ENCODE results near the gene EML1. TPM values are rescaled to one million over a fixed set of nuclear protein-coding genes. Genes with fewer than 3 reads are reported as not detected.

Gene EML1
- total RNA-seq, 1 donor from 2014 or later: 57.2 TPM

- no peak overlapping the region for H3K9ac ChIP-seq
- H3K36me3 Mint-ChIP-seq: no peaks in the 10 kb centered on the region
- no peak overlapping the region for H3K27ac Mint-ChIP-seq
Observed at GRCh38 chr14:99772371-99773283, 20.6 kb upstream of the EML1 start.

DNA sequence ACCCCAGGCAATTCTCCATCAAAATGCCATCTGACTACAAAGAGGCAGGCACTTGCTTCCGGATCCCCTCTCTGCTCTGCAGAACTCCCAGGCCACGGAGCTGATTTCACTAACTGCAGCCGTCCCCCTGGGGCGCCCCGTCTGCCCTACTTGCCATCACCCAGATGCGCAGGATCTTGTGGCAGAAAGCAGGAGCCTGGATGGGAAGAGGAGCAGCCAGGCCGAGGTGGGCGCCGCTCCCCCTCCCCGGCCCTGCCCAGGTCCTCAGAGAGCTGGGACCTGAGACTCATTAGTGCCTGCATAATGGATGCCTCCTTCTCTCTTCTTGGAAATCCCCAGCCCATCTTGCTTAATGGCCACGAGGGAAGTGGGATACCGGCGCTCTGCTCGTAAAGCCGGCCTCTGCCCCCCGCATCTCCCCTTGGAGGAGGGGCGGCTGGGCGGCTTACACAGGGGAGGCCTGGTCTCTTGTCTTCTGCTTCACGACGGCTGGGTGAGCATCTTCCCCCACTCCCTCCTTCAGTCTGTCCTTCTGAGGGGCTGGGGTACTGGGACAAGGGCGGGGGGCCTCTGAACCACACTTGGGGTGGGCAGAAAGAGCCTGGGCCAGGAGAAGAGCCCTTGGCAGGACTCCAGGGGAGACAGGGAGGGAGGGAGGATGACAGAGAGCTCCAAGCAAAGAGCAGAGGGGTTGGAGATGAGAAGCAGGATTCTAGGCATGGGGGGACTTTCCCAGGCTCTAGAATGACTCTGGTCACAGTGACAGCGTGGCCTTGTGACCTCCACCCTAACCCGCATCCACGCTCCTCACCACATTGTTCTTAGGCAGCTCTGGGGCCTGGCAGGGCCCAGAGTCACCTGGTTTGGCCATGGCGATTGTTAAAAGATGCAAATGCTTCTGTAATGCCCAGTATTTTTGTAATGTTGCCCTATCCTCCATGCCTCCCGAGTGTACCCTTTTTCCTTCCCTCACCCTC lies 19.4 kb upstream of the EML1 start:
- Histone ChIP-seq H3K27ac (no peak overlapping the region), H3K4me2 (peak overlapping the region; percentile 39), H3K4me3 (no peak overlapping the region), H3K27me3 (no peaks in the 10 kb centered on the region), H3K9me3 (ENCODE audit: low read depth) (peaks cover 3% of the 10 kb centered on the region), H3F3A (ENCODE audit: low read depth) (no peaks in the 10 kb centered on the region), H3K36me3 (no peaks in the 10 kb centered on the region), H3K4me1 (peaks cover 32% of the 10 kb centered on the region), H4K20me1 (ENCODE audit: low read depth) (no peaks in the 10 kb centered on the region), H3K9ac (no peak overlapping the region), H3K79me2 (ENCODE audit: low read depth) (no peaks in the 10 kb centered on the region), H2AFZ (replicated peaks) (peak overlapping the region; percentile 89)
- DNase-seq (ENCODE audit: low spot score): peak; percentile 44
- Mint-ChIP-seq H3K27me3 (ENCODE audit: insufficient read depth, low read depth) (peaks cover 10% of the 10 kb centered on the region), H3K36me3 (no peaks in the 10 kb centered on the region), H3K9me3 (peaks cover 7% of the 10 kb centered on the region), H3K27ac (peak overlapping the region; percentile 51), H3K4me3 (peak overlapping the region; percentile 46), H3K4me1 (peaks cover 27% of the 10 kb centered on the region)
- TF ChIP-seq EZH2 (IDR thresholded peaks at IDR 0.05): no peak
- TF ChIP-seq EZH2phosphoT487 (IDR thresholded peaks at IDR 0.05): no peak
- TF ChIP-seq, protein P1, sequence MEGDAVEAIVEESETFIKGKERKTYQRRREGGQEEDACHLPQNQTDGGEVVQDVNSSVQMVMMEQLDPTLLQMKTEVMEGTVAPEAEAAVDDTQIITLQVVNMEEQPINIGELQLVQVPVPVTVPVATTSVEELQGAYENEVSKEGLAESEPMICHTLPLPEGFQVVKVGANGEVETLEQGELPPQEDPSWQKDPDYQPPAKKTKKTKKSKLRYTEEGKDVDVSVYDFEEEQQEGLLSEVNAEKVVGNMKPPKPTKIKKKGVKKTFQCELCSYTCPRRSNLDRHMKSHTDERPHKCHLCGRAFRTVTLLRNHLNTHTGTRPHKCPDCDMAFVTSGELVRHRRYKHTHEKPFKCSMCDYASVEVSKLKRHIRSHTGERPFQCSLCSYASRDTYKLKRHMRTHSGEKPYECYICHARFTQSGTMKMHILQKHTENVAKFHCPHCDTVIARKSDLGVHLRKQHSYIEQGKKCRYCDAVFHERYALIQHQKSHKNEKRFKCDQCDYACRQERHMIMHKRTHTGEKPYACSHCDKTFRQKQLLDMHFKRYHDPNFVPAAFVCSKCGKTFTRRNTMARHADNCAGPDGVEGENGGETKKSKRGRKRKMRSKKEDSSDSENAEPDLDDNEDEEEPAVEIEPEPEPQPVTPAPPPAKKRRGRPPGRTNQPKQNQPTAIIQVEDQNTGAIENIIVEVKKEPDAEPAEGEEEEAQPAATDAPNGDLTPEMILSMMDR (IDR thresholded peaks at IDR 0.05): no peak

More at GRCh38 chr14:99772371-99773283, 20.6 kb upstream of the EML1 start:
- DNase-seq (ENCODE audit: low spot score): no peak
- H3K27me3 ChIP-seq: no peaks in the 10 kb centered on the region
- peak overlapping the region; percentile 89 for H2AFZ ChIP-seq (replicated peaks)
- H3K27ac ChIP-seq: no peak overlapping the region
- Mint-ChIP-seq H3K4me1 (peaks cover 31% of the 10 kb centered on the region), H3K4me3 (no peak overlapping the region), H3K9me3 (peaks cover 3% of the 10 kb centered on the region), H3K27me3 (ENCODE audit: insufficient read depth, low read depth) (peaks cover 13% of the 10 kb centered on the region)
- no peaks in the 10 kb centered on the region for H3K9me3 ChIP-seq (ENCODE audit: low read depth)
- H3K4me3 ChIP-seq: no peak overlapping the region
- TF ChIP-seq, protein P1 (IDR thresholded peaks at IDR 0.05): no peak
- TF ChIP-seq EZH2 (IDR thresholded peaks at IDR 0.05) (no peak), EZH2phosphoT487 (IDR thresholded peaks at IDR 0.05) (no peak)
- no peaks in the 10 kb centered on the region for H3K79me2 ChIP-seq (ENCODE audit: low read depth)
- H4K20me1 ChIP-seq (ENCODE audit: low read depth): no peaks in the 10 kb centered on the region
- peaks cover 32% of the 10 kb centered on the region for H3K4me1 ChIP-seq
- no peaks in the 10 kb centered on the region for H3F3A ChIP-seq (ENCODE audit: low read depth)
- no peaks in the 10 kb centered on the region for H3K36me3 ChIP-seq
- H3K4me2 ChIP-seq: peak overlapping the region; percentile 39

GRCh38 chr14:99774556-99775307 lies 18.5 kb upstream of the EML1 start:
- DNase-seq (ENCODE audit: low spot score): no peak
- H3K9me3 ChIP-seq (ENCODE audit: low read depth): peaks cover 3% of the 10 kb centered on the region
- no peaks in the 10 kb centered on the region for H3F3A ChIP-seq (ENCODE audit: low read depth)
- no peak overlapping the region for H2AFZ ChIP-seq (replicated peaks)
- no peak overlapping the region for H3K27ac ChIP-seq
- peaks cover 27% of the 10 kb centered on the region for H3K4me1 Mint-ChIP-seq
- no peak overlapping the region for H3K9ac ChIP-seq
- peak overlapping the region; percentile 73 for H3K27ac Mint-ChIP-seq
- H3K79me2 ChIP-seq (ENCODE audit: low read depth): no peaks in the 10 kb centered on the region
- peak overlapping the region; percentile 46 for H3K4me3 Mint-ChIP-seq
- no peak overlapping the region for H3K4me3 ChIP-seq
- no peak overlapping the region for H3K4me2 ChIP-seq
- no peaks in the 10 kb centered on the region for H3K36me3 ChIP-seq
- H3K27me3 ChIP-seq: no peaks in the 10 kb centered on the region
- peaks cover 10% of the 10 kb centered on the region for H3K9me3 Mint-ChIP-seq
- no peaks in the 10 kb centered on the region for H4K20me1 ChIP-seq (ENCODE audit: low read depth)
- TF ChIP-seq EZH2phosphoT487 (IDR thresholded peaks at IDR 0.05) (no peak), EZH2 (IDR thresholded peaks at IDR 0.05) (no peak)
- no peaks in the 10 kb centered on the region for H3K36me3 Mint-ChIP-seq
- peaks cover 32% of the 10 kb centered on the region for H3K4me1 ChIP-seq
- peaks cover 10% of the 10 kb centered on the region for H3K27me3 Mint-ChIP-seq (ENCODE audit: insufficient read depth, low read depth)

Data from neural progenitor cell (in vitro differentiated cells).